Upper lobe of right lung (tissue), 1 donor: ENCODE measurements around the gene TMEM80. TPM values are rescaled to one million over a fixed set of nuclear protein-coding genes. Genes with fewer than 3 reads are reported as not detected.

ENCODE experiments used
- ATAC-seq: fragments of 200-7000 bp; cut with Tn5 transposase; one replicate; pipeline ENCODE4 v1.9.1; 2020; ENCODE audit warnings: mild to moderate bottlenecking, moderate library complexity
- DNase-seq: peaks from one replicate; pipeline ENCODE4 v3.0.0-alpha.2; 2020
- H3K27ac ChIP-seq: fragments of 200-600 bp; one replicate; pipeline ENCODE4 v1.8.0; 2022
- H3K27me3 ChIP-seq: fragments of 200-600 bp; one replicate; pipeline ENCODE4 v1.8.0; 2022; ENCODE audit warnings: mild to moderate bottlenecking
- H3K36me3 ChIP-seq: fragments of 200-600 bp; one replicate; pipeline ENCODE4 v1.8.0; 2022
- H3K4me1 ChIP-seq: fragments of 200-600 bp; one replicate; pipeline ENCODE4 v1.8.0; 2022
- H3K4me3 ChIP-seq: fragments of 200-600 bp; one replicate; pipeline ENCODE4 v1.8.0; 2022; ENCODE audit warnings: mild to moderate bottlenecking
- H3K9me3 ChIP-seq: fragments of 200-600 bp; one replicate; pipeline ENCODE4 v1.8.0; 2022
- CTCF ChIP-seq: fragments of 200-600 bp; IDR thresholded peaks from one replicate; pipeline ENCODE4 v1.8.0; 2022; ENCODE audit warnings: antibody characterized with exemption
- intact Hi-C: fragments of 100-400 bp; cut with DNase I; formaldehyde crosslinking; loops from one replicate; pipeline ENCODE4 v1.11.0; 2022
- total RNA-seq: library from RNA; stranded (reverse); fragmentation: NEBNext Ultra II Directional; extraction: Animal tissue kit (Norgen Biotek cat#: 25700); gene quantifications from one replicate; pipeline ENCODE4 v1.2.1, GENCODE V29; 2021
- donor health status: DM: no; HTN: yes; CAD: no; lungs with severe emphysema.

The TMEM80 gene
- total RNA-seq, 1 donor from 2014 or later, result 33.2 TPM

DNA sequence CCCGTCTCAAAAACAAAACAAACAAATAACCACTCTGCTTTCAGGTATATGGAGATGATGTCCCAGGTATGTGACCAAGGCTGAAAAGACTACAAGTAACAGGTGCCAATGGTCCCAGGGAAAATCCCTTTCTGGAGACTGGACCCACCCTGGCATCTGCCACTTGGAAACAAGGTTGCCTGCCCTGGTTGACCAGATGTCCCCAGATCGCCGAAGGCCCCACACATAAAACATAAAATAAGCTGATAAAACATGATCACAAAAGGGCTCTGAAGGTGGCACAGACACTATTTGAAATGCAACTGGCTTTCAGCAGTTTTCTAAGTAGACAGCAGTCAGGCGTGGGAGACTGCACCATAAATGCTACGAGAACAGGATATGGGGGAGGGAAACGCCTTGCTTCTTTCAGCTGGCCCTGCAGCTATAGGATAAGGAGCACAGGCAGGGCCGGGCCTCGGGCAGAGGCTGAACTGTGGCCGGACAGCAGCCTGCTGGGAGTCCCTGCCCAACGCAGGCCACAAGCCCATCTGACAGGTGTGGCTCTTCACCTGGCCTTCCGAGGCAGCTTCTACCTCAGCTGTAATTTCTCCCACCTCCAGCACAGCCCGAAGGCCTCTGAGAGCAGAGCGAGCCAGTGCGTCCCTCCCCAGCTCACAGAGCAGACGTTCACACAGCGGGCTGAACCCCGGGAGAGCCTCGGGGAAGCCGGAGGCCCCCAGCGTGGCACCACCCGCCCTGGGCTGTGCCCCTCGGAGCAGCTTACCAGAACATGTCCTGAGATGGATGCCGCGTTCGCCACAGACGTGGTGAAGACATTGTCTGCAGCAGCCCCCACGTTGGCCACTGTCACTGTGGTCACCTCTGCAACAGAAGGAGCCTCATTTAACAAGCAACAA is 4.6 kb upstream of the TMEM80 start:
- ATAC-seq (no peak), DNase-seq (no peak)
- no peak overlapping the region for H3K4me3 ChIP-seq
- H3K27me3 ChIP-seq, result no peaks in the 10 kb centered on the region
- TF ChIP-seq CTCF, result no peak
- H3K4me1 ChIP-seq, result peaks cover 13% of the 10 kb centered on the region
- H3K9me3 ChIP-seq, result no peaks in the 10 kb centered on the region
- intact Hi-C loops, result no loop called here
- H3K27ac ChIP-seq, result no peak overlapping the region
- H3K36me3 ChIP-seq, result peaks cover 41% of the 10 kb centered on the region

GRCh38 chr11:691710-692590 is 3.7 kb upstream of the TMEM80 start:
- Histone ChIP-seq H3K27me3 (no peaks in the 10 kb centered on the region), H3K9me3 (no peaks in the 10 kb centered on the region), H3K4me3 (no peak overlapping the region), H3K36me3 (peaks cover 32% of the 10 kb centered on the region), H3K27ac (no peak overlapping the region), H3K4me1 (peaks cover 20% of the 10 kb centered on the region)
- intact Hi-C loops, result no loop called here
- DNase-seq (no peak), ATAC-seq (no peak)
- TF ChIP-seq CTCF, result no peak

DNA sequence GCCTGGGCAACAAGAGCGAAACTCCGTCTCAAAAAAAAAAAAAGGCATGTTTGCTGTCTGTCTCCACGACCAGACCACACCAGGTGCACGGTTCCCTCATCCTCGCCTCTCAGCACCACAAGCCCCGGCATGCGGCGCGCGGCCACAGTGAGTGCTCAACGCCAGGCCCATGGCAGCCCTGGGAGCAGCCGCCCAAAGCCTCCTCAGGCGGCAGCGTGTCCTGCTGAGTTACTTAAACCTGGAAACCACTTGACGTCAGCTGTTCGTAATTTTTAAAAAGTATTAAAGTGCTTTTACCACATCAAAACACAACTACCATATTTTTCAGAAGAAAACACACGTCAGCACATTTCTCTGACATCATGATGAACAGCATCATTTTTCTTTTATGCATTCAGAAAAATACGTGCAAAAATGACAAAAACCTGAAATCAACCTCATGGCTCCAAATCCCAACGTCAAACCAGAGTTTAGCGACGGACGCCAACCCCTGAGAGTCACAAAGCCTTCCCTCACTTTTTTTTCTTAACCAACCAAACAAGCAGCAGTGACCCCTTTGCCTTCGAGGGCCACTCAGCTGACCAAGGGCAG is 2.7 kb upstream of the TMEM80 start:
- no peak for DNase-seq
- TF ChIP-seq CTCF, result no peak
- Histone ChIP-seq H3K4me1 (peaks cover 30% of the 10 kb centered on the region), H3K36me3 (peaks cover 23% of the 10 kb centered on the region), H3K27ac (no peak overlapping the region), H3K4me3 (peak overlapping the region; percentile 25), H3K9me3 (no peaks in the 10 kb centered on the region), H3K27me3 (no peaks in the 10 kb centered on the region)
- intact Hi-C loops, result no loop called here
- ATAC-seq, result no peak

DNA sequence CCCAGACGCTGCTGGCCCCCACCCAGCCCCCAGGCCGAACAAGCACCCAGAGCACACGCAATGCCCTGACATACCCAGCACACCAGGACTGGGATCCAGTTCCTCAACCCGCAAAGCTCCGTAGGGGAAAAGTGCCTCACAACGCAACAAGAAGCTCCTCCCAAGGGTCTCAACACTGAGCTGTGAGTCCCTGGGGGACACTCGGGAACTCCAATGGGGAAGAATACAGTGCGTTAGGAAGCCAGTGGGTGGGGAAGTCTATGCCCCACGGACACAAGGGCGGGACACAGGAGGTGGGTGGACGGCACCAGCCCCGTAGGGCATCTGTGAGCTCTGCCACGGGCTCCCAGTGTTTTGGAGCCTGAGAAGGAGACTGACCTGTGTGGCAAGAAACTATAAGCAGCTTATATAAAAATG is 2.2 kb upstream of the TMEM80 start:
- H3K4me3 ChIP-seq, result peak overlapping the region; percentile 25
- intact Hi-C loops, result no loop called here
- H3K4me1 ChIP-seq, result peaks cover 32% of the 10 kb centered on the region
- no peak for TF ChIP-seq CTCF
- peaks cover 18% of the 10 kb centered on the region for H3K36me3 ChIP-seq
- no peaks in the 10 kb centered on the region for H3K9me3 ChIP-seq
- no peak overlapping the region for H3K27ac ChIP-seq
- no peak for DNase-seq
- ATAC-seq, result no peak
- H3K27me3 ChIP-seq, result no peaks in the 10 kb centered on the region

- H3K36me3 ChIP-seq, result peaks cover 14% of the 10 kb centered on the region
- H3K27me3 ChIP-seq, result no peaks in the 10 kb centered on the region
- peak; percentile 73 for DNase-seq
- peak overlapping the region; percentile 99 for H3K27ac ChIP-seq
- intact Hi-C loops, result no loop called here
- no peaks in the 10 kb centered on the region for H3K9me3 ChIP-seq
- no peak for ATAC-seq
- no peak for TF ChIP-seq CTCF
- peaks cover 32% of the 10 kb centered on the region for H3K4me1 ChIP-seq
- peak overlapping the region; percentile 71 for H3K4me3 ChIP-seq
Observed at GRCh38 chr11:693887-694562, 1.6 kb upstream of the TMEM80 start.
